Body of pancreas (tissue), 4 donors: ENCODE results near the gene AMELX. TPM values are rescaled to one million over a fixed set of nuclear protein-coding genes. Genes with fewer than 3 reads are reported as not detected.

ENCODE experiments used
- ATAC-seq: fragments of 150-250 bp; one replicate; pipeline ENCODE4 v1.9.1; 2016
- DNase-seq, 4 donors: peaks; one replicate each; pipeline ENCODE4 v3.0.0-alpha.2; 2019
- H3K27ac ChIP-seq, 4 donors: fragments of 200-600 bp; sonication (generic); 1 replicate in 3 of 4; 2 replicates in 1 of 4; pipeline versions ENCODE4 v1.5.1 to v1.6.1; 2016 to 2019; ENCODE audit warnings: mild to moderate bottlenecking in 1 of 4, mixed read lengths in 1 of 4, moderate library complexity in 1 of 4
- H3K27me3 ChIP-seq, 2 donors: fragments of 200-600 bp; sonication (generic); one replicate each; pipeline ENCODE4 v1.6.0; 2016; ENCODE audit warnings: mild to moderate bottlenecking in 1 of 2
- H3K36me3 ChIP-seq, 2 donors: fragments of 200-600 bp; sonication (generic); replicated peaks in 1 of 2; 2 replicates each; pipeline ENCODE4 v1.5.1; 2016; ENCODE audit warnings: low read depth in 2 of 2; ENCODE audit not compliant: insufficient read depth in 1 of 2
- H3K4me1 ChIP-seq: fragments of 200-600 bp; sonication (generic); one replicate; pipeline ENCODE4 v1.6.0; 2016
- H3K4me3 ChIP-seq, 2 donors: fragments of 200-600 bp; sonication (generic); 1 replicate in 1 of 2; 2 replicates in 1 of 2; pipeline ENCODE4 v1.5.1; 2016 to 2019
- H3K9me3 ChIP-seq, 3 donors: fragments of 200-600 bp; sonication (generic); 1 replicate in 2 of 3; 2 replicates in 1 of 3; pipeline ENCODE4 v1.5.1; 2016
- CTCF ChIP-seq, 7 experiments: fragments of 450-650 bp in 4 of 7; fragments of 200-600 bp in 3 of 7; sonication (generic) in 3 of 7; IDR thresholded peaks; one replicate each; pipeline ENCODE4 v1.5.1; 2016 to 2019; ENCODE audit warnings: antibody characterized with exemption in 7 of 7
- POLR2A ChIP-seq, 3 donors: fragments of 450-650 bp; IDR thresholded peaks; one replicate each; pipeline ENCODE4 v1.6.1; 2016; ENCODE audit warnings: antibody characterized with exemption in 3 of 3, mild to moderate bottlenecking in 2 of 3
- WGBS, 2 donors: methylation state at CpG; one replicate each; pipeline ENCODE4 v1.1.5; 2017; 5-methylcytosine and 5-hydroxymethylcytosine counted together
- intact Hi-C: fragments of 100-400 bp; cut with DNase I; formaldehyde crosslinking; loops from one replicate; pipeline ENCODE4 v1.15.1; 2023
- total RNA-seq, 2 donors: library from RNA; depleted of rRNA; stranded (reverse); fragments of >200 nt; gene quantifications; one replicate each; pipeline ENCODE4 v1.1.0, GENCODE V29; 2016

Gene AMELX
- total RNA-seq, 2 donors from 2014 or later: not detected

- DNase-seq: no peak
- Histone ChIP-seq H3K4me1 (no peaks in the 10 kb centered on the region), H3K36me3 (no peaks in the 10 kb centered on the region), H3K27me3 (no peaks in the 10 kb centered on the region), H3K9me3 (no peaks in the 10 kb centered on the region), H3K4me3 (no peak overlapping the region), H3K27ac (no peak overlapping the region)
- TF ChIP-seq CTCF (IDR thresholded peaks at IDR 0.05): no peak
- TF ChIP-seq POLR2A (IDR thresholded peaks at IDR 0.05): no peak
- ATAC-seq: no peak
- intact Hi-C loops: no loop called here
- 61 to 70% methylated on average over 3 of the region's 3 CpGs for WGBS, 2 donors
Observed at GRCh38 chrX:11267425-11267824, 25.8 kb upstream of the AMELX start.

DNA sequence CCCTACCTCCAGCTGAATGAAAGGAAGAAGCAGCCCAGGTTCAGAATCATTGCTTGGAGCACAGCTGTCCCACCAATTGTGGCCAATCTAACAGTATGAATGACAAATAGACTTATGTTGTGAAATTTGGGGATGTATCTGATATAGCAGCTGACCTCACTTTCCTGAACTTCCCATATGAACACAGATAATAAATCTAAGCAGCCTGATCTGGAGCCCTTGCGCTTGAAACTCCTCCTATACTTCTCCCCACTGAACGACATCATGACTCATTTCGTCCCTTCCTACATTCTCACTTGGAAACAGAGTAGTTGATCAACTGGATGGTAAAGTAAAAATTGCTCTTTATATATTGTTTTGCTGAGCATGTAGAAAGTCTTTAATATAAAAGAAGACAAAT, 24.2 kb upstream of the AMELX start:
- no peaks in the 10 kb centered on the region for H3K9me3 ChIP-seq
- no peak overlapping the region for H3K27ac ChIP-seq
- H3K4me3 ChIP-seq: no peak overlapping the region
- H3K36me3 ChIP-seq: no peaks in the 10 kb centered on the region
- WGBS, 2 donors: 75 to 78% methylated on average over 3 of the region's 3 CpGs
- no peaks in the 10 kb centered on the region for H3K4me1 ChIP-seq
- no peaks in the 10 kb centered on the region for H3K27me3 ChIP-seq
- TF ChIP-seq POLR2A (IDR thresholded peaks at IDR 0.05) (no peak), CTCF (IDR thresholded peaks at IDR 0.05) (no peak)
- no peak for DNase-seq
- ATAC-seq: no peak
- intact Hi-C loops: no loop called here

DNA sequence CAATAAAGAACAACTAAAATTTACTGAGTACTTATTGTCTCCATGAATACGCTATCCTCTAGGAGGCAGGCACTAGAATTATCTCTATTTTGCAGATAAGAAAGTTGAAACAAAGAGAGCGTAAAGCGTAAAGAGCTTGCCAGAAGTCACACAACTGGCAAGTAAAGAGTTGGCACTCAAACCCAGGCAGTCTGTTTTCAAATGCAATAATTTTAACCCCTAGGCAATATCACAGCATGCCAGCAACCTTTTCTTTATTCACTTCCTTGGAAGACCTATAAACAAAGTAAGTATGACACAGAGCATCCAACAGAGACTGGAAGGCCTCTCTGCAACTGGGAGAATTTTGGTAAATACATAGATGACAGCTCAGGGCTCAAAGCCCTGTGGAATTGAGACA, 23.2 kb upstream of the AMELX start:
- WGBS, 2 donors: 47 to 50% methylated on average over 3 of the region's 3 CpGs
- DNase-seq: no peak
- intact Hi-C loops: no loop called here
- Histone ChIP-seq H3K4me1 (no peaks in the 10 kb centered on the region), H3K27me3 (no peaks in the 10 kb centered on the region), H3K36me3 (no peaks in the 10 kb centered on the region), H3K9me3 (no peaks in the 10 kb centered on the region), H3K4me3 (no peak overlapping the region), H3K27ac (no peak overlapping the region)
- ATAC-seq: no peak
- TF ChIP-seq CTCF (IDR thresholded peaks at IDR 0.05): no peak
- TF ChIP-seq POLR2A (IDR thresholded peaks at IDR 0.05): no peak

DNA sequence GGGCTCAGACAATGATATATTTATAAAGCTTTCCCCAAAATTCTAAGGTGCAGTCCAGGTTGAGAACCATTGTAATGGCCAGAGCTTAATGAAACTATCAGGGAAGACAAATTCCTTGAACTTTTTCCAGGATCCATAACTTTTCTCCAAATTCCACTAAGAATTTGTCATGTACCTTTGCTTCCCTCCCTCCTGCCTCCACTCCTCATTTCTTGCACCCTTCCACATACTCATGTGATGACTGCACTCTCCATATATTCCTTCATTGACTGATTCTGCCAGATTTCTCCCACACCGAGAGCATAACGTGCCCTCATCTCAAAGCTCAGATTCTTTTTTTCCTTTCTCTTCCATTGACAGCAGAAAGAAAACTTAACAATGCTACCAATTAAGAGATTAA, 20.9 kb upstream of the AMELX start:
- no peaks in the 10 kb centered on the region for H3K36me3 ChIP-seq
- no peak for DNase-seq
- H3K4me3 ChIP-seq: no peak overlapping the region
- no peak overlapping the region for H3K27ac ChIP-seq
- H3K4me1 ChIP-seq: no peaks in the 10 kb centered on the region
- TF ChIP-seq POLR2A (IDR thresholded peaks at IDR 0.05) (no peak), CTCF (IDR thresholded peaks at IDR 0.05) (no peak)
- intact Hi-C loops: no loop called here
- H3K27me3 ChIP-seq: no peaks in the 10 kb centered on the region
- ATAC-seq: no peak
- H3K9me3 ChIP-seq: no peaks in the 10 kb centered on the region
- WGBS, 2 donors: 80 to 95% methylated on average over 2 of the region's 2 CpGs

- no peaks in the 10 kb centered on the region for H3K9me3 ChIP-seq
- H3K4me1 ChIP-seq: no peaks in the 10 kb centered on the region
- intact Hi-C loops: no loop called here
- DNase-seq: no peak
- no peak for TF ChIP-seq CTCF (IDR thresholded peaks at IDR 0.05)
- no peak for TF ChIP-seq POLR2A (IDR thresholded peaks at IDR 0.05)
- H3K4me3 ChIP-seq: no peak overlapping the region
- no peaks in the 10 kb centered on the region for H3K36me3 ChIP-seq
- H3K27me3 ChIP-seq: no peaks in the 10 kb centered on the region
- no peak for ATAC-seq
- 70 to 77% methylated on average over 5 of the region's 5 CpGs for WGBS, 2 donors
- no peak overlapping the region for H3K27ac ChIP-seq
Observed at GRCh38 chrX:11272863-11273262, 20.4 kb upstream of the AMELX start.
